HEK293T (cell line): ENCODE results near the gene ENPP1.

ENCODE experiments used
- BHLHE40 ChIP-seq: fragments of 450-650 bp; IDR thresholded peaks from 2 replicates; pipeline ENCODE4 v1.6.1; 2016; ENCODE audit warnings: mild to moderate bottlenecking, moderate library complexity, borderline replicate concordance
- ELF4 ChIP-seq: fragments of 450-650 bp; IDR thresholded peaks from 2 replicates; pipeline ENCODE4 v1.6.1; 2017; ENCODE audit warnings: antibody characterized with exemption
- FOXA1 ChIP-seq: fragments of 450-650 bp; IDR thresholded peaks from 2 replicates; pipeline ENCODE4 v1.6.1; 2016; ENCODE audit warnings: mild to moderate bottlenecking
- FOXK2 ChIP-seq: fragments of 450-650 bp; IDR thresholded peaks from 2 replicates; pipeline ENCODE4 v1.6.1; 2016; ENCODE audit warnings: mild to moderate bottlenecking
- FOXM1 ChIP-seq: fragments of 450-650 bp; IDR thresholded peaks from 2 replicates; pipeline ENCODE4 v1.6.1; 2017; ENCODE audit warnings: mild to moderate bottlenecking, borderline replicate concordance
- HDGF ChIP-seq: fragments of 450-650 bp; IDR thresholded peaks from 2 replicates; pipeline ENCODE4 v1.6.1; 2017; ENCODE audit warnings: antibody characterized with exemption, borderline replicate concordance
- L3MBTL2 ChIP-seq: fragments of 450-650 bp; conservative IDR thresholded peaks from 2 replicates; pipeline ENCODE4 v1.6.1; 2016; ENCODE audit warnings: mild to moderate bottlenecking
- NFRKB ChIP-seq: fragments of 450-650 bp; IDR thresholded peaks from 2 replicates; pipeline ENCODE4 v1.6.1; 2016; ENCODE audit warnings: mild to moderate bottlenecking, moderate library complexity
- SP1 ChIP-seq: fragments of 450-650 bp; IDR thresholded peaks from 2 replicates; pipeline ENCODE4 v1.6.1; 2017
- SUZ12 ChIP-seq: fragments of 450-650 bp; IDR thresholded peaks from 2 replicates; pipeline ENCODE4 v1.6.1; 2016; ENCODE audit warnings: mild to moderate bottlenecking
- TARDBP ChIP-seq: fragments of 450-650 bp; IDR thresholded peaks from 2 replicates; pipeline ENCODE4 v1.6.1; 2016
- ZNF384 ChIP-seq: fragments of 450-650 bp; IDR thresholded peaks from 2 replicates; pipeline ENCODE4 v1.6.1; 2016

DNA sequence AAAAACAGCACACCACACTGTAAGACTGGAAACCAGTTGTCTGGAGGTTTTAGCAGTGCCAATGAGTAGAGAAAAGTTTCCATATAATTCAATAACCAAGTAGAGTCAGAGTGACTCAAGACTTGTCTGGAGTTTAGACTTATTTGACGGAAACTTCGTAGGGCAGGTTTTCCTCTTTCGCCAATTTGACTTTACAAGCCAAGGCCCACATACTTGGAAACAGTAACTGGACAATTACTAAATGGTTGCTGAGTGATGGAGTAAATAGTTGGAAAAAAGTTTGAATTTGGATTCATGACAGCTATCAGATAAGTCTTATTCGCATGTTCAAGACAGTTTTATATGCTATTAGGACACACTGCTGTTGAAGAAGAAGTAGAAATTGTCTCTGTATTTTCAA lies 48.9 kb upstream of the ENPP1 start:
- TF ChIP-seq BHLHE40 (no peak), ZNF384 (no peak), NFRKB (no peak), FOXA1 (no peak), TARDBP (no peak), FOXM1 (no peak), ELF4 (no peak), HDGF (no peak), SP1 (no peak), FOXK2 (no peak), L3MBTL2 (no peak), SUZ12 (no peak)
